ENCODE data around the gene RALGAPA1. TPM values are rescaled to one million over a fixed set of nuclear protein-coding genes. Genes with fewer than 3 reads are reported as not detected.
"Not testable (repeated sequence)": the region's sequence is repeated elsewhere in the genome, so short reads cannot be mapped to it uniquely, and the experiment has no call there.

Gene RALGAPA1
- polyA plus RNA-seq, 3 donors, result 8.3 to 12.1 (median 11.4) TPM

- WGBS, 3 donors, result 89 to 92% (median 91%) methylated on average over 1 of the region's 1 CpG
- no peak overlapping the region for H3K27ac ChIP-seq (ENCODE audit: low read depth, low read length)
Observed at GRCh38 chr14:35678403-35679028, 130.6 kb downstream of the RALGAPA1 start.

GRCh38 chr14:35669782-35670181 is 139.3 kb downstream of the RALGAPA1 start:
- no peak overlapping the region for H3K27ac ChIP-seq (ENCODE audit: low read depth, low read length)
- WGBS, 3 donors, result 75 to 95% (median 84%) methylated on average over 3 of the region's 3 CpGs

GRCh38 chr14:35666429-35667043 is 142.6 kb downstream of the RALGAPA1 start:
- no peak overlapping the region for H3K27ac ChIP-seq (ENCODE audit: low read depth, low read length)

GRCh38 chr14:35661875-35662274 is 147.2 kb downstream of the RALGAPA1 start:
- H3K27ac ChIP-seq (ENCODE audit: low read depth, low read length), result no peak overlapping the region
- 92 to 99% (median 94%) methylated on average over 3 of the region's 3 CpGs for WGBS, 3 donors

DNA sequence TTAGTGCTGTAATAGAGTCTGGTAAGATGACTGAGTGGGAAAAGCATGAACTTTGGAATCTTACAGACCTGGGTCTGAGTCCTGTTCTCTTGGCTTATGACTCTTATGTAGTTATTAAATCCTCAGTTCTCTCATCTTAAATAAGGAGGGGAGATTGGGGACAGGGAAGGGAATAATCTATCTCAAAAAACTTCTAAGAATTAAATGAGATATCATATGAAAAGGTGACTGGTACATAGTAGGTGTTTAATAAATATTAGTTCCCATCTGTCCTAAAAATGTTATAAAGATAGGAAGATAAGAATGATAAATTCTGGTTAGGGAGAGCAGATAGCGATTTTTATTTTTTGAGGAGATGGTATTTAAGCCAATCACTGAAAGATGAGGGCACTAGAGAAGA is 156.1 kb downstream of the RALGAPA1 start:
- H3K27ac ChIP-seq (ENCODE audit: low read depth, low read length), result no peak overlapping the region
- 97 to 100% (median 97%) methylated on average over 1 of the region's 1 CpG for WGBS, 3 donors

DNA sequence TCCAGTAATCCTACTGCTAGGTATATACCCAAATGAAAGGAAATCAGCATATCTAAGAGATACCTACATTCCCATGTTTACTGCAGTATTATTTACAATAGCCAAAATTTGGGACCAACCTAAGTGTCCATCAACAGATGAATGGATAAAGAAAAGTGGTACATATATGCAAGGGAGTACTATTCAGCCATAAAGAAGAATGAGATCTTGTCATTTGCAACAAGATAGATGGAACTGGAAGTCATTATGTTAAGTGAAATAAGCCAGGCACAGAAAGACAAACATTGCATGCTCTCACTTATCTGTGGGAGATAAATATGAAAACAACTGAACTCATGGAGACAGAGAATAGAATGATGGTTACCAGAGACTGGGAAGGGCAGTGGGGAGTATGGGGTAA is 165.6 kb downstream of the RALGAPA1 start:
- H3K27ac ChIP-seq (ENCODE audit: low read depth, low read length), result no peak overlapping the region

DNA sequence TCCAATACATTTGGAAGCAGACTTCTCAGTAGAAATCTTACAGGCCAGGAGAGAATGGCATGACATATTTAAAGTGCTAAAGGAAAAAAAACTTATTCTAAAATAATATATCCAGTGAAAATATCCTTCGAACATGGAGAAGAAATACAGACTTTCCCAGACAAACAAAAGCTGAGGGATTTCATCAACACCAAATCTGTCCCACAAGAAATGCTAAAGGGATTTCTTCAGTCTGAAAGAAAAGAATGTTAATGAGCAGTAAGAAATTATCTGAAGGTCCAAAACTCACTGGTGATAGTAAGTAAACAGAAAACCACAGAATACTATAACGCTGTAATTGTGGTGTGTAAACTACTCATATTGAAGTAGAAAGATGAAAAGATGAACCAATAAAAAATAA is 171.2 kb downstream of the RALGAPA1 start:
- H3K27ac ChIP-seq (ENCODE audit: low read depth, low read length), result no peak overlapping the region
- 93 to 96% (median 94%) methylated on average over 2 of the region's 2 CpGs for WGBS, 3 donors

DNA sequence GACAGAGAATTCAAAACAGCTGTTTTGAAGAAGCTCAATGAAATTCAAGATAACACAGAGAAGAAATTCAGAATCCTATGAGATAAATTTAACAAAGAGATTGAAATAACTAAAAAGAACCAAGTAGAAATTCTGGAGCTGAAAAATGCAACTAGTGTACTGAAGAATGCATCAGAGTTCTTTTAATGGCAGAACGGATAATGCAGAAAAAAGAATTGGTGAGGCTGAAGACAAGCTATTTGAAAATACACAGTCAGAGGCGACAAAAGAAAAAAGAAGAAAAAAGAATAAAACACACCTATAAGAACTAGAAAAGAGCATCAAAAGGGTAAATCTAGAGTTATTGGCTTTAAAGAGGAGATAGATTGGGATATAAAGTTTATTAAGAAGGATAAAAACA is 171.8 kb downstream of the RALGAPA1 start:
- no peak overlapping the region for H3K27ac ChIP-seq (ENCODE audit: low read depth, low read length)
- WGBS, 3 donors, result 94 to 100% (median 99%) methylated on average over 2 of the region's 2 CpGs

GRCh38 chr14:35632676-35633075 is 176.4 kb downstream of the RALGAPA1 start:
- H3K27ac ChIP-seq (ENCODE audit: low read depth, low read length), result no peak overlapping the region
- 41 to 62% (median 56%) methylated on average over 1 of the region's 1 CpG for WGBS, 3 donors

GRCh38 chr14:35632271-35632670 is 176.8 kb downstream of the RALGAPA1 start:
- WGBS, 3 donors, result 96 to 99% (median 96%) methylated on average over 3 of the region's 3 CpGs
- H3K27ac ChIP-seq (ENCODE audit: low read depth, low read length), result no peak overlapping the region

DNA sequence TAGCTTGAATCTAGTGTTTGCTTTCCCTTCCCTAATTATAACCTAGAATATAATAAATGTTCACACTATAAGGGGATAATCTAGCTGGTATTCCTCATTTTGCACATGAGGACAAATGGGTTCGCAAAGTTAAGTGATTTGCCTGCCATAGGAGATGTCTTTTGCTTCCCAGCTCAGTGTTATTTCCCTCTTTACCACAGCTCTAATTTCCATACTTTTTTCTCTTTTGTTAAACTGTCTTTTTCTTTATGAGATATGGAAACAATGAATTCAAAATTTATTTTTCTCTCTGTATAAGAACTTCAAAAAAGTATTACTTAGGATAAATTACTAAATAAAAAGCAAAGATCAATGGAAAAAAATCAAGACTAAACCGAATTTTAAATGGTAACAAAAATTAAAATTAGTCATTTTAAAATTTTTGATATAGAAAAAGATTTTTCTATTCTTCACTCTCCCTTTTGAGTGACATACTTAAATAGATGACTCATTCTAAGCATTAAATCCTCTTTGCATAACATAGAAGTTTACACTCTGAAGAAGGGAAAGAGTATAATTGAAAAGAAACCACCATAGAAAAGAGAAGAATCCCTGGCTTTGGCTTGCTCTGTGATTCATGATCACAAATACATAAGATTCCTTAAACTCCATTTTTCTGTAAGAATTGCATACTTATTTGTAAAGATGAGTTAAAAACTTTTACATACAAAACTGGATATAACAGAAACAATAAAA is 177.9 kb downstream of the RALGAPA1 start:
- no peak overlapping the region for H3K27ac ChIP-seq (ENCODE audit: low read depth, low read length)
- WGBS, 3 donors, result 96 to 99% (median 97%) methylated on average over 2 of the region's 2 CpGs

GRCh38 chr14:35628989-35629388 is 180.1 kb downstream of the RALGAPA1 start:
- WGBS, 3 donors, result 85 to 95% (median 85%) methylated on average over 3 of the region's 3 CpGs
- no peak overlapping the region for H3K27ac ChIP-seq (ENCODE audit: low read depth, low read length)

DNA sequence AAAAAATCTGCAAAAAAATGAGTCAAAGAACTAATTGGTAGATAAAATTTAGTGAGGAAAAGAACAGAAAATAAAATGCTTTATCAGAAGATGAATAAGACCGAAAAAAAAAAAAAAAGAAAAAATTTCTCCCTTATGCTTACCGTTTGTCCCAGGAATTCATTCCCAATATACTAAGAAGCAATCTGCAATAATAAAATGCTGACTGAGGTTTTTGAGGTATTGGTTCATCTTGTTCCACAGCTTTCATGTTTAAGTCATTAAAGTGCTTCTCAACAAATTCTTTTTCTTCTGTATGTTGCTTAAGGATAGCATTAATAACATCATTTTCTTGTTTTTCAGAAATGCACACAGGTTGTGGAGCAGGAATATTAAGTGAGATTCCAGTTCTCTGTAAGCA is 182.1 kb downstream of the RALGAPA1 start:
- not testable (repeated sequence) for H3K27ac ChIP-seq (ENCODE audit: low read depth, low read length)
- WGBS, 3 donors, result 82 to 85% (median 83%) methylated on average over 2 of the region's 2 CpGs

GRCh38 chr14:35621996-35622395 is 187.1 kb downstream of the RALGAPA1 start:
- WGBS, 3 donors, result 95 to 96% (median 96%) methylated on average over 4 of the region's 4 CpGs
- H3K27ac ChIP-seq (ENCODE audit: low read depth, low read length), result not testable (repeated sequence)

DNA sequence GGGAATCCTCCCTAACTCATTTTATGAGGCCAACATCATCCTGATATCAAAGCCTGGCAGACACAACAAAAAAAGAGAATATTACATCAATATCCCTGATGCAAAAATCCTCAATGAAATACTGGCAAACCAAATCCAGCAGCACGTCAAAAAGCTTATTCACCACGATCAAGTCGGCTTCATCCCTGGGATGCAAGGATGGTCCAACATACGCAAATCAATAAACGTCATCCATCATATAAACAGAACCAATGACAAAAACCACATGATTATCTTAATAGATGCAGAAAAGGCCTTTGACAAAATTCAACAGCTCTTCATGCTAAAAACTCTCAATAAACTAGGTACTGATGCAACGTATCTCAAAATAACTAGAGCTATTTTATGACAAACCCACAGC is 189.1 kb downstream of the RALGAPA1 start:
- WGBS, 3 donors, result 95 to 99% (median 97%) methylated on average over 6 of the region's 6 CpGs
- not testable (repeated sequence) for H3K27ac ChIP-seq (ENCODE audit: low read depth, low read length)

DNA sequence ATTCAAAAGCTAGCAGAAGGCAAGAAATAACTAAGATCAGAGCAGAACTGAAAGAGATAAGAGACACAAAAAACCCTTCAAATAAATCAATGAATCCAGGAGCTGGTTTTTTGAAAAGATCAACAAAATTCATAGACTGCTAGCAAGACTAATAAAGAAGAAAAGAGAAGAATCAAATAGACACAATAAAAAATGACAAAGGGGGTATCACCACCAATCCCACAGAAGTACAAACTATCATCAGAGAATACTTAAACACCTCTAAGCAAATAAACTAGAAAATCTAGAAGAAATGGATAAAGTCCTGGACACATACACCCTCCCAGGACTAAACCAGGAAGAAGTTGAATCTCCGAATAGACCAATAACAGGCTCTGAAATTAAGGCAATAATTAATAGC is 189.6 kb downstream of the RALGAPA1 start:
- 93 to 100% (median 100%) methylated on average over 1 of the region's 1 CpG for WGBS, 3 donors
- H3K27ac ChIP-seq (ENCODE audit: low read depth, low read length), result not testable (repeated sequence)

DNA sequence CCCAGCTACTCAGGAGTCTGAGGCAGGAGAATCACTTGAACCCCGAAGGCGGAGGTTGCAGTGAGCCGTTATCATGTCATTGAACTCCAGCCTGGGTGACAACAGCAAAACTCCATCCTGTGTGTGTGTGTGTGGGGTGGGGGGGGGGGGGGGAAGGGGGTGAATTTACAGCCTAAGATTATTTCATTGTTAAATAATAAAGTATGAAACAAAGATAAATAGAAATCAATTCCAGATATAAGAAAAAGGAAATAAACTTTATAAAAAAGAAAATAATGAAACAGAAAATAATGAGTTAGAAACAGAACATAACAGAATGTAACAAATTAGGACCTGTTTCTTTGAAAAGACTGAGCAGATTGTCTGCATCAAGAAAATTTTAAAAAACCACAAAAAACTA is 191.6 kb downstream of the RALGAPA1 start:
- H3K27ac ChIP-seq (ENCODE audit: low read depth, low read length), result no peak overlapping the region
- WGBS, 3 donors, result 97 to 100% (median 99%) methylated on average over 3 of the region's 3 CpGs

DNA sequence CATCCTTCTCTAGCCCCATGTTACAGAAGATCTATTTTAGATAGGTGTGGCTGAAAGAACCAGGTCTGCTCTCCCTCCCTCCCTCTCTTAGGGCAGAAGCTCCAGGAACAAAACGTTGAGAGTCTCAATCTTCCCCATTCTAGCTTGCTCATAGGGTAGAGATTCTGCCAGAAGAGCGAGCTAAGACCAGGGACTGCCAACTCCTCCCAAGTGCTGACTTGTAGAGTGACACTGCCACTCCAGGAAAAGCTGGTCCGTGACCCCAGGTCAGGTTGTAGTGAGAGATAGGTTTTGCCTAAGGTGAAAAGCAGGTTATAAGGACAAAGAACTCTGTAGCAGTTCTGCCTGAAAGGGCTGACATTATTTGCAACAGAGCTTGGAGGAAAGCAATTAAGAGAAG is 201.7 kb downstream of the RALGAPA1 start:
- no peak overlapping the region for H3K27ac ChIP-seq (ENCODE audit: low read depth, low read length)
- 70 to 79% (median 71%) methylated on average over 3 of the region's 3 CpGs for WGBS, 3 donors

GRCh38 chr14:35600253-35600652 is 208.8 kb downstream of the RALGAPA1 start:
- no peak overlapping the region for H3K27ac ChIP-seq (ENCODE audit: low read depth, low read length)
- WGBS, 3 donors, result 91 to 100% (median 100%) methylated on average over 1 of the region's 1 CpG

- H3K27ac ChIP-seq (ENCODE audit: low read depth, low read length), result no peak overlapping the region
- WGBS, 3 donors, result 92 to 93% (median 92%) methylated on average over 2 of the region's 2 CpGs
Observed at GRCh38 chr14:35594616-35595015, 214.5 kb downstream of the RALGAPA1 start.

All from adipose tissue (tissue), 3 donors.